ENCODE data around the gene CTU2. TPM values are rescaled to one million over a fixed set of nuclear protein-coding genes. Genes with fewer than 3 reads are reported as not detected.

Gene CTU2
- total RNA-seq, 2 donors from 2014 or later, result 12.8 to 18.4 TPM

GRCh38 chr16:88736496-88736895 lies 30.2 kb downstream of the CTU2 start:
- DNase-seq, result no peak
- no peak for ATAC-seq
- intact Hi-C loops (cut with DNase I), result loop anchor here (5.0 to 10.0 kb wide), 2 partner anchors 431 to 478 kb away; partner anchors contain the start of gene ZNF778 (in 1 of the 2)

- ATAC-seq (peak; percentile 80 to 81), DNase-seq (peak; percentile 76)
- intact Hi-C loops (cut with DNase I), result loop anchor here (5.0 to 10.0 kb wide), 2 partner anchors 430 to 477 kb away; partner anchors contain the start of gene ZNF778 (in 1 of the 2)
These were observed 31.2 kb downstream of the CTU2 start for GRCh38 chr16:88737298-88738150.

GRCh38 chr16:88738151-88739084 lies 32.1 kb downstream of the CTU2 start:
- DNase-seq, result no peak

GRCh38 chr16:88739139-88739976 lies 33.1 kb downstream of the CTU2 start:
- ATAC-seq (no peak), DNase-seq (no peak)
- intact Hi-C loops (cut with DNase I), result loop anchor here (5.0 to 10.0 kb wide), 2 partner anchors 428 to 475 kb away; partner anchors contain the start of gene ZNF778 (in 1 of the 2)

More at GRCh38 chr16:88738151-88739084, 32.1 kb downstream of the CTU2 start:
- intact Hi-C loops (cut with DNase I), result loop anchor here (5.0 to 10.0 kb wide), 2 partner anchors 429 to 476 kb away; partner anchors contain the start of gene ZNF778 (in 1 of the 2)
- ATAC-seq, result no peak

GRCh38 chr16:88739977-88740726 lies 33.8 kb downstream of the CTU2 start:
- DNase-seq (no peak), ATAC-seq (no peak)
- intact Hi-C loops (cut with DNase I), result loop anchor here (5.0 to 10.0 kb wide), 4 partner anchors 42 to 475 kb away; partner anchors contain the start of genes ZNF778 (in 2 of the 2) and PIEZO1 (in 1 of the 2)

- intact Hi-C loops (cut with DNase I), result loop anchor here (5.0 to 10.0 kb wide), 3 partner anchors 42 to 474 kb away; partner anchors contain the start of genes PIEZO1 (in 1 of the 2) and ZNF778 (in 1 of the 2)
- ATAC-seq (no peak), DNase-seq (no peak)
These were observed 34.4 kb downstream of the CTU2 start for GRCh38 chr16:88740727-88741055.

GRCh38 chr16:88741368-88741767 lies 35.1 kb downstream of the CTU2 start:
- ATAC-seq (no peak), DNase-seq (no peak)
- intact Hi-C loops (cut with DNase I), result loop anchor here (5.0 to 10.0 kb wide), 3 partner anchors 41 to 473 kb away; partner anchors contain the start of genes PIEZO1 (in 1 of the 2) and ZNF778 (in 1 of the 2)

GRCh38 chr16:88742896-88743605 lies 36.7 kb downstream of the CTU2 start:
- DNase-seq, result no peak
- intact Hi-C loops (cut with DNase I), result loop anchor here (5.0 to 10.0 kb wide), 3 partner anchors 39 to 472 kb away; partner anchors contain the start of genes PIEZO1 (in 1 of the 2) and ZNF778 (in 1 of the 2)
- ATAC-seq, result no peak

GRCh38 chr16:88743693-88744576 lies 37.6 kb downstream of the CTU2 start:
- ATAC-seq, result peak; percentile 60 to 67
- intact Hi-C loops (cut with DNase I), result loop anchor here (5.0 to 10.0 kb wide), 3 partner anchors 38 to 471 kb away; partner anchors contain the start of genes PIEZO1 (in 1 of the 2) and ZNF778 (in 1 of the 2)

GRCh38 chr16:88744577-88745521 lies 38.5 kb downstream of the CTU2 start:
- intact Hi-C loops (cut with DNase I), result loop anchor here (5.0 to 10.0 kb wide), 3 partner anchors 37 to 470 kb away; partner anchors contain the start of genes PIEZO1 (in 1 of the 2) and ZNF778 (in 1 of the 2)
- ATAC-seq, result peak in 1 of 2 donors; percentile 21
- DNase-seq, result no peak

More at GRCh38 chr16:88743693-88744576, 37.6 kb downstream of the CTU2 start:
- DNase-seq, result peak; percentile 86

GRCh38 chr16:88746506-88746905 lies 40.2 kb downstream of the CTU2 start:
- intact Hi-C loops (cut with DNase I), result loop anchor here in 1 of 2 donors (10.0 kb wide), 1 partner anchor 468 kb away; the partner anchor contains the start of gene ZNF778
- peak; percentile 24 to 48 for ATAC-seq
- DNase-seq, result peak; percentile 83

- ATAC-seq (no peak), DNase-seq (no peak)
- intact Hi-C loops (cut with DNase I), result loop anchor here in 1 of 2 donors (10.0 kb wide), 1 partner anchor 467 kb away; the partner anchor contains the start of gene ZNF778
These were observed 41.4 kb downstream of the CTU2 start for GRCh38 chr16:88747588-88748301.

GRCh38 chr16:88748364-88748763 lies 42.1 kb downstream of the CTU2 start:
- ATAC-seq (no peak), DNase-seq (no peak)
- intact Hi-C loops (cut with DNase I), result loop anchor here in 1 of 2 donors (10.0 kb wide), 1 partner anchor 466 kb away; the partner anchor contains the start of gene ZNF778
